ENCODE measurements around the gene ARHGAP24.
"Not testable (repeated sequence)": the region's sequence is repeated elsewhere in the genome, so short reads cannot be mapped to it uniquely, and the experiment has no call there.

Gene ARHGAP24

GRCh38 chr4:85486425-85487086, 11.6 kb downstream of the ARHGAP24 start:
- DNase-seq, result no peak

GRCh38 chr4:85488416-85488815, 13.5 kb downstream of the ARHGAP24 start:
- DNase-seq, result no peak

GRCh38 chr4:85489273-85489981, 14.5 kb downstream of the ARHGAP24 start:
- DNase-seq, result no peak

GRCh38 chr4:85491527-85491926, 16.6 kb downstream of the ARHGAP24 start:
- DNase-seq, result no peak

- DNase-seq, result no peak
These were observed 17.4 kb downstream of the ARHGAP24 start for GRCh38 chr4:85492336-85492735.

- no peak for DNase-seq
These were observed 20.7 kb downstream of the ARHGAP24 start for GRCh38 chr4:85495621-85496020.

- no peak for DNase-seq
These were observed 21.3 kb downstream of the ARHGAP24 start for GRCh38 chr4:85496126-85496849.

- no peak for DNase-seq
These were observed 22.0 kb downstream of the ARHGAP24 start for GRCh38 chr4:85496933-85497332.

- no peak for DNase-seq
These were observed 23.3 kb downstream of the ARHGAP24 start for GRCh38 chr4:85498068-85498733.

GRCh38 chr4:85499573-85499972, 24.6 kb downstream of the ARHGAP24 start:
- no peak for DNase-seq

GRCh38 chr4:85500110-85500867, 25.3 kb downstream of the ARHGAP24 start:
- DNase-seq, result no peak

GRCh38 chr4:85501145-85501544, 26.2 kb downstream of the ARHGAP24 start:
- DNase-seq, result not testable (repeated sequence)

GRCh38 chr4:85508654-85509053, 33.7 kb downstream of the ARHGAP24 start:
- no peak for DNase-seq

GRCh38 chr4:85509882-85510631, 35.1 kb downstream of the ARHGAP24 start:
- DNase-seq, result no peak

- DNase-seq, result no peak
These were observed 35.7 kb downstream of the ARHGAP24 start for GRCh38 chr4:85510632-85510984.

- no peak for DNase-seq
These were observed 37.7 kb downstream of the ARHGAP24 start for GRCh38 chr4:85512446-85513205.

GRCh38 chr4:85514117-85514516, 39.2 kb downstream of the ARHGAP24 start:
- no peak for DNase-seq

GRCh38 chr4:85514783-85515182, 39.8 kb downstream of the ARHGAP24 start:
- DNase-seq, result no peak

GRCh38 chr4:85515701-85516100, 40.8 kb downstream of the ARHGAP24 start:
- DNase-seq, result no peak

- DNase-seq, result not testable (repeated sequence)
These were observed 43.6 kb downstream of the ARHGAP24 start for GRCh38 chr4:85518526-85518925.

All from activated T-cell treated with anti-CD3 and anti-CD28 coated beads, Interleukin-2, amount 50 U/mL, for 1 hour (primary cell).